Thyroid gland (tissue), 4 donors: ENCODE data around the gene KRT85. TPM values are rescaled to one million over a fixed set of nuclear protein-coding genes. Genes with fewer than 3 reads are reported as not detected.
"Not testable (repeated sequence)": the region's sequence is repeated elsewhere in the genome, so short reads cannot be mapped to it uniquely, and the experiment has no call there.

ENCODE experiments used
- DNase-seq, 2 donors: peaks; one replicate each; pipeline ENCODE4 v3.0.0-alpha.2; 2019
- H3K27ac ChIP-seq, 3 donors: fragments of 200-600 bp; sonication (generic); 1 replicate in 2 of 3; 2 replicates in 1 of 3; pipeline ENCODE4 v1.5.1; 2016 to 2019; ENCODE audit warnings: mild to moderate bottlenecking in 1 of 3, moderate library complexity in 1 of 3
- H3K27me3 ChIP-seq: fragments of 200-600 bp; sonication (generic); one replicate; pipeline ENCODE4 v1.5.1; 2019
- H3K36me3 ChIP-seq, 2 donors: fragments of 200-600 bp; sonication (generic); one replicate each; pipeline ENCODE4 v1.5.1; 2016 to 2019
- H3K4me1 ChIP-seq, 2 donors: fragments of 200-600 bp; sonication (generic); one replicate each; pipeline ENCODE4 v1.5.1; 2017 to 2019
- H3K4me3 ChIP-seq, 3 donors: fragments of 200-600 bp; sonication (generic); replicated peaks in 1 of 3; 1 replicate in 2 of 3; 2 replicates in 1 of 3; pipeline ENCODE4 v1.5.1; 2016; ENCODE audit warnings: mild to moderate bottlenecking in 1 of 3
- H3K9me3 ChIP-seq: fragments of 200-600 bp; sonication (generic); one replicate; pipeline ENCODE4 v1.5.1; 2017
- CTCF ChIP-seq, 6 experiments: fragments of 200-600 bp in 3 of 6; fragments of 450-650 bp in 3 of 6; sonication (generic) in 3 of 6; IDR thresholded peaks; one replicate each; pipeline ENCODE4 v1.5.1; 2016 to 2019; ENCODE audit warnings: antibody characterized with exemption in 6 of 6, mild to moderate bottlenecking in 2 of 6, inconsistent platforms in 1 of 6, moderate library complexity in 1 of 6
- POLR2A ChIP-seq, 2 donors: fragments of 450-650 bp; IDR thresholded peaks; one replicate each; pipeline ENCODE4 v1.6.1; 2017; ENCODE audit warnings: antibody characterized with exemption in 2 of 2, mild to moderate bottlenecking in 2 of 2, moderate library complexity in 1 of 2
- WGBS, 2 donors: methylation state at CpG; one replicate each; pipeline ENCODE4 v1.1.5; 2017; 5-methylcytosine and 5-hydroxymethylcytosine counted together
- intact Hi-C: fragments of 100-400 bp; cut with DNase I; formaldehyde crosslinking; loops from one replicate; pipeline ENCODE4 v1.15.1; 2023
- total RNA-seq, 4 donors: library from RNA; depleted of rRNA; stranded (reverse); fragments of >200 nt; gene quantifications; one replicate each; pipeline ENCODE4 v1.2.3, GENCODE V29; 2016

KRT85 gene
- total RNA-seq, 4 donors from 2014 or later = not detected

GRCh38 chr12:52413782-52414345, 46.6 kb upstream of the KRT85 start:
- no peak overlapping the region for H3K27ac ChIP-seq
- no peak for DNase-seq
- H3K36me3 ChIP-seq = no peaks in the 10 kb centered on the region
- H3K4me3 ChIP-seq = no peak overlapping the region
- WGBS, 2 donors = 64 to 82% methylated on average over 6 to 7 of the region's 8 CpGs
- no peaks in the 10 kb centered on the region for H3K4me1 ChIP-seq
- intact Hi-C loops = no loop called here
- no peaks in the 10 kb centered on the region for H3K9me3 ChIP-seq
- TF ChIP-seq POLR2A (IDR thresholded peaks at IDR 0.05) (no peak), CTCF (IDR thresholded peaks at IDR 0.05) (no peak)
- H3K27me3 ChIP-seq = no peaks in the 10 kb centered on the region

- intact Hi-C loops = no loop called here
Measured at GRCh38 chr12:52413202-52413601, 45.9 kb upstream of the KRT85 start.

DNA sequence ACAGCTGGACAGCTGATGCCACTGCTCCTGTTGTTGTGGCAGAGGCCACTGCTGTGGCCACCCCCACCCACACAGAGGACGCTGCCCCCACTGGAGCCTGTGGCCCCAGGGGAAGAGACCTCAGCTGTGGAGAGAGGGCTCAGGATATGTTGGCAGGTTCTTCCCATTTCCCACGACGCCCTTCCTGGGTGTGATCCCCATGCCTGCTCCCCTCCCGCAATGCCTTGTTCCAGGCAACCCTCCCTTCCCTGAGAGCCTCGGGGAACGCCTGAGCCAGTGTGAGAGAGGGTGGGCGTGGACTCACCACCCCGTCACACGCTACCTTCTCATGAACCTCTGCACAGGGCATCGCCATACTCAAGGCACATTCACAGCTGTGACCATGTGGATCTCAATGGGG, 44.5 kb upstream of the KRT85 start:
- Histone ChIP-seq H3K9me3 (no peaks in the 10 kb centered on the region), H3K4me1 (no peaks in the 10 kb centered on the region), H3K4me3 (no peak overlapping the region), H3K27me3 (no peaks in the 10 kb centered on the region), H3K36me3 (no peaks in the 10 kb centered on the region), H3K27ac (no peak overlapping the region)
- intact Hi-C loops = no loop called here
- 87 to 91% methylated on average over 10 of the region's 10 CpGs for WGBS, 2 donors
- TF ChIP-seq CTCF (IDR thresholded peaks at IDR 0.05) (no peak), POLR2A (IDR thresholded peaks at IDR 0.05) (no peak)
- no peak for DNase-seq

More at GRCh38 chr12:52413202-52413601, 45.9 kb upstream of the KRT85 start:
- WGBS, 2 donors = 61 to 72% methylated on average over 4 of the region's 4 CpGs
- H3K36me3 ChIP-seq = no peaks in the 10 kb centered on the region
- no peak for TF ChIP-seq CTCF (IDR thresholded peaks at IDR 0.05)
- TF ChIP-seq POLR2A (IDR thresholded peaks at IDR 0.05) = no peak
- H3K9me3 ChIP-seq = no peaks in the 10 kb centered on the region
- no peak overlapping the region for H3K4me3 ChIP-seq
- no peak overlapping the region for H3K27ac ChIP-seq
- no peaks in the 10 kb centered on the region for H3K4me1 ChIP-seq
- DNase-seq = no peak
- no peaks in the 10 kb centered on the region for H3K27me3 ChIP-seq

DNA sequence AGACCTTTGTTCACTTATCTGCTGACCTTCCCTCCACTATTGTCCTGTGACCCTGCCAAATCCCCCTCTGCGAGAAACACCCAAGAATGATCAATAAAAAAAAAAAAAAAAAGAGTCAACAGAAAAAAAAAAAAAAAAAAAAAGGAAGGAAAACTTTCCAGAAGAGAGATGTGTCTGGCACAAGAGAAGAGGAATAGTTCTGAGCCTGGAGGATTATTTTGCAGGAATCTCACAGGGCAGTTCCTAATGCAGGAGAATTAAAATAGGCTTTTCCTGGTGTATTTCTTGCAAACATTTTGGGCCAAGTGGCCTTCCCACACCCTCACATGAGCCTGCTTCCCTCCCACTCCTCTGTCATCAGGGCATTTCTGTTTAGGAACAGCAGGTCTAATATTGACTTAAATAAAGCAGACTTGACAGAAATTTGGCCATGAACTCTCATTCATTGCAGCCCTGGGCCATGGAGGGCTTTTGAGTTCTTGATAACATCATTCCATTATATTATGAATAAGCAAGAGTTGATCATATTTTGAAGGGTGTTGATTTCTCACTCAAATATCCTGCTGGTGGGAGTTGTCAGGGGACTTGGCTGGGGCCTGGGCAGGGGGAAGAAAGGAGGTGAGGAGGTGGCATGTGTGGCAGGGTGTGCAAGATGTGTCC, 43.4 kb upstream of the KRT85 start:
- 20 to 44% methylated on average over 1 of the region's 1 CpG for WGBS, 2 donors
- H3K4me3 ChIP-seq, H3K9me3 ChIP-seq, H3K27ac ChIP-seq, intact Hi-C loops, DNase-seq, H3K36me3 ChIP-seq, H3K27me3 ChIP-seq, H3K4me1 ChIP-seq: not testable (repeated sequence)

DNA sequence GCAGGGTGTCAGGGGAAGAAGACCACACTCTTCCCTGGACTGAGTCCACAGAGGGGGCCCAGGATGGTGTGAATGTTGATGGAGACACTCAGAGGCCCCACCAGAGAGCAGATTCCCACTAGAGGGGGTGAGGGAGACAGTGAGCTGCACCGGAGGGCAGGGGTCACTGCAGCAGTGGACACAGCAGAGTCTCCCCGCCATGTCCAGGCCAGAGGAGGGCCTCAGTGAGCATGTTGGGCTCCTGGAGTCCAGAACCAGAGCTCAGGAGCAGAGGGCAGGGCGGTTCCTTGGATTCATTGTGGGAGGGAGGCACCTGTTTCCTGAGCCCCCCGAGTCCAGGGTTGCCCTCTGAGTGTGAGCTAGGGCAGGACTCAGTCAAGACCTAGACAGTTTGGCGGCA, 40.6 kb upstream of the KRT85 start:
- Histone ChIP-seq H3K27ac (no peak overlapping the region), H3K36me3 (no peaks in the 10 kb centered on the region), H3K4me3 (no peak overlapping the region), H3K4me1 (no peaks in the 10 kb centered on the region), H3K9me3 (no peaks in the 10 kb centered on the region), H3K27me3 (no peaks in the 10 kb centered on the region)
- intact Hi-C loops = no loop called here
- DNase-seq = no peak
- TF ChIP-seq POLR2A (IDR thresholded peaks at IDR 0.05) (no peak), CTCF (IDR thresholded peaks at IDR 0.05) (no peak)
- WGBS, 2 donors = 89 to 96% methylated on average over 5 of the region's 5 CpGs
